ENCODE results near the gene CNTNAP2. TPM values are rescaled to one million over a fixed set of nuclear protein-coding genes. Genes with fewer than 3 reads are reported as not detected.

CNTNAP2 gene
- total and polyA plus RNA-seq, 4 donors = 0.14 to 2.3 (median 1.1) TPM

DNA sequence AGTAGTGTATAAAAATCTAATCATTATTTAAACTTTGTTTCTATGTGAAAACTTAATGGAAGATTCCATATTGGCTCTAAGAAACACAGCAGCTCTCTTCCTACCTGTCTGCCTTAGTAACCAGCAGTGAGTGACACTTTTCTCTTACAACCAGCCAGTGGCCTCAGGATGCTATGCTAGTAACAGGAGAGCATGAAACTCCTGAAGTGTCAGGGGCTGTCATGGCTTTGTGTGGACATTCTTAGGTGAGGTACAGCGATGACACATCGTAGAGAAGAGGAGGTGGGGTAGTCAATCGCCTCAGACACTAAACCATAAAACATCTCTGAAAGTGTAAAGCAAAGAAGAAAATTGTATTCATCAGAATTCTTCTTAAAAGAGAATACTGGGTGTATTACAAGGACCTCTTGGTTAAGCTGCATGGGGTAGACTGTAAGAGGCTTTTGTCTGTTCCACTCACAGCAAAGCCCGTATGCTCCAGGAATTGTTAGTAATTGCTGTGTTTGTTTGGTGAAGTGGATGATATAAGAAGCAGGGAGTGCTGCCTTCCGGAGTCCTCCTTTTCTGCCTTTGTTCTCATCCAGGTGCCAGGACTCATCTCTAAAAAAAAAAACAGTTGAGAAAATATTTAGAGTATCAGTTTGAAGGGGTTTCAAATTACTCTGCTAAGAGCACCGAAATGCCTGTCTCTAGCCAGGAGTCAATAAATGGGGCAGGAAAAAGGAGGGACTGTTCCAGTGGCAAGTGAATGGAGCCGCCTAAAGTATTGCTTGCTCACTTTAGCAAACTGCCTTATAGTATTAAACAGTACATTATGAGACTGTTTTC lies 518.8 kb downstream of the CNTNAP2 start:
- no peak overlapping the region for H3K9ac ChIP-seq (ENCODE audit: low read depth in 1 of 2, low read length in 2 of 2)
- no peaks in the 10 kb centered on the region for H3K36me3 ChIP-seq (ENCODE audit: control insufficient read depth in 4 of 4, insufficient read depth in 3 of 4, low read depth in 1 of 4, low read length in 3 of 4)
- no peak overlapping the region for H3K27ac ChIP-seq (ENCODE audit: low read depth in 1 of 2, low read length in 2 of 2)
- no peak for DNase-seq (ENCODE audit: low spot score)
- no peak overlapping the region for H3K4me3 ChIP-seq (ENCODE audit: low read depth in 1 of 3, low read length in 3 of 3)
- H3K27me3 ChIP-seq (ENCODE audit: control insufficient read depth in 4 of 4, insufficient read depth in 4 of 4, low read length in 3 of 4) = no peaks in the 10 kb centered on the region
- no peaks in the 10 kb centered on the region for H3K4me1 ChIP-seq (ENCODE audit: control insufficient read depth in 4 of 4, insufficient read depth in 4 of 4, low read length in 3 of 4)
- no peak for TF ChIP-seq HNF4A (conservative IDR thresholded peaks at IDR 0.05)
- TF ChIP-seq FOXA2 (IDR thresholded peaks at IDR 0.05) = no peak
- TF ChIP-seq, protein P1, sequence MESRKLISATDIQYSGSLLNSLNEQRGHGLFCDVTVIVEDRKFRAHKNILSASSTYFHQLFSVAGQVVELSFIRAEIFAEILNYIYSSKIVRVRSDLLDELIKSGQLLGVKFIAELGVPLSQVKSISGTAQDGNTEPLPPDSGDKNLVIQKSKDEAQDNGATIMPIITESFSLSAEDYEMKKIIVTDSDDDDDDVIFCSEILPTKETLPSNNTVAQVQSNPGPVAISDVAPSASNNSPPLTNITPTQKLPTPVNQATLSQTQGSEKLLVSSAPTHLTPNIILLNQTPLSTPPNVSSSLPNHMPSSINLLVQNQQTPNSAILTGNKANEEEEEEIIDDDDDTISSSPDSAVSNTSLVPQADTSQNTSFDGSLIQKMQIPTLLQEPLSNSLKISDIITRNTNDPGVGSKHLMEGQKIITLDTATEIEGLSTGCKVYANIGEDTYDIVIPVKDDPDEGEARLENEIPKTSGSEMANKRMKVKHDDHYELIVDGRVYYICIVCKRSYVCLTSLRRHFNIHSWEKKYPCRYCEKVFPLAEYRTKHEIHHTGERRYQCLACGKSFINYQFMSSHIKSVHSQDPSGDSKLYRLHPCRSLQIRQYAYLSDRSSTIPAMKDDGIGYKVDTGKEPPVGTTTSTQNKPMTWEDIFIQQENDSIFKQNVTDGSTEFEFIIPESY (IDR thresholded peaks at IDR 0.05) = no peak
- TF ChIP-seq, protein P2, sequence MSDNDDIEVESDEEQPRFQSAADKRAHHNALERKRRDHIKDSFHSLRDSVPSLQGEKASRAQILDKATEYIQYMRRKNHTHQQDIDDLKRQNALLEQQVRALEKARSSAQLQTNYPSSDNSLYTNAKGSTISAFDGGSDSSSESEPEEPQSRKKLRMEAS (IDR thresholded peaks at IDR 0.05) = no peak
- TF ChIP-seq RAD21 (IDR thresholded peaks at IDR 0.05) = no peak
- no peaks in the 10 kb centered on the region for H3K9me3 ChIP-seq (ENCODE audit: control insufficient read depth in 4 of 4, low read length in 3 of 4)
- 41% methylated on average over 7 of the region's 7 CpGs for WGBS

DNA sequence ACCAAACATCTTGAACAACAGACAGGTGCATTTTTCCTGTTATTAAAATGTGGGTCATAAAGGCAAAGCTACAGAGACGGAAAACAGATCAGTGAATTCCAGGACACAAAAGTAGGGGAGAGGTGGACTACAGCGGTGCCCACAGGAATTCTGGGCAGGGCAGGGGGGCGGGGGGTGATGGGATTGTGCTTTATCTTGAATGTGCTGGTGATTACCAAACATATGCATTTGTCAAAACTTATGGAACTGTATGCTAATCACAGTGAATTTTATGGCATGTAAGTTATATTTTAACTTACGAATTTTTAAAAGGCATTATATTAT lies 519.4 kb downstream of the CNTNAP2 start:
- Histone ChIP-seq H3K9ac (ENCODE audit: low read depth in 1 of 2, low read length in 2 of 2) (no peak overlapping the region), H3K4me3 (ENCODE audit: low read depth in 1 of 3, low read length in 3 of 3) (no peak overlapping the region), H3K27ac (ENCODE audit: low read depth in 1 of 2, low read length in 2 of 2) (no peak overlapping the region), H3K36me3 (ENCODE audit: control insufficient read depth in 4 of 4, insufficient read depth in 3 of 4, low read depth in 1 of 4, low read length in 3 of 4) (no peaks in the 10 kb centered on the region), H3K9me3 (ENCODE audit: control insufficient read depth in 4 of 4, low read length in 3 of 4) (no peaks in the 10 kb centered on the region), H3K27me3 (ENCODE audit: control insufficient read depth in 4 of 4, insufficient read depth in 4 of 4, low read length in 3 of 4) (no peaks in the 10 kb centered on the region), H3K4me1 (ENCODE audit: control insufficient read depth in 4 of 4, insufficient read depth in 4 of 4, low read length in 3 of 4) (no peaks in the 10 kb centered on the region)
- WGBS = 50% methylated on average over 4 of the region's 4 CpGs
- DNase-seq (ENCODE audit: low spot score) = no peak
- TF ChIP-seq, protein P2 (IDR thresholded peaks at IDR 0.05) = no peak
- no peak for TF ChIP-seq EGR1 (IDR thresholded peaks at IDR 0.05; ENCODE audit: low read depth in 2 of 2)
- TF ChIP-seq, protein P1 (IDR thresholded peaks at IDR 0.05) = no peak
- no peak for TF ChIP-seq TAF1 (conservative IDR thresholded peaks at IDR 0.05)
- TF ChIP-seq, protein P3, sequence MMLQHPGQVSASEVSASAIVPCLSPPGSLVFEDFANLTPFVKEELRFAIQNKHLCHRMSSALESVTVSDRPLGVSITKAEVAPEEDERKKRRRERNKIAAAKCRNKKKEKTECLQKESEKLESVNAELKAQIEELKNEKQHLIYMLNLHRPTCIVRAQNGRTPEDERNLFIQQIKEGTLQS (IDR thresholded peaks at IDR 0.05) = no peak
- no peak for TF ChIP-seq FOXA1 (IDR thresholded peaks at IDR 0.05)

DNA sequence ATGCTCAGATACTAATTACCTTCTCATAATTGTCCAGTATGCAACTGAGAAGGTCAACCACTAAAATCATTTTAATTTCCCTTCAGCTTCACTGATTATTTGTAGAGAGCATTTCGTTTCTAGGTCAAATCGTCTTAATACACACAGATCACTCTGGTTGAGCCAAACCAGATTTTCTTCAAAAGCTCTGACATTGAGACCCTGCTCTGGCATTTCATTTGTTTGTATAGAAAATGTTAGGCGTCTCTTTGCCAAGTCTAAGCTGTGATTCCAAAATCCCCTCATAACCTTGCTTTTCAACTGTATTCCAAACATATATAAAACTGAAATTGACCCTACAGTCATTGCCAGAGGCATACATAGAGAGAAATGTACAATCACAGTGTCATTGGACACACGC lies 520.0 kb downstream of the CNTNAP2 start:
- DNase-seq (ENCODE audit: low spot score) = no peak
- WGBS = 63% methylated on average over 4 of the region's 4 CpGs
- no peak overlapping the region for H3K4me3 ChIP-seq (ENCODE audit: low read depth in 1 of 3, low read length in 3 of 3)
- H3K9ac ChIP-seq (ENCODE audit: low read depth in 1 of 2, low read length in 2 of 2) = no peak overlapping the region
- H3K4me1 ChIP-seq (ENCODE audit: control insufficient read depth in 4 of 4, insufficient read depth in 4 of 4, low read length in 3 of 4) = no peaks in the 10 kb centered on the region
- no peaks in the 10 kb centered on the region for H3K9me3 ChIP-seq (ENCODE audit: control insufficient read depth in 4 of 4, low read length in 3 of 4)
- no peak overlapping the region for H3K27ac ChIP-seq (ENCODE audit: low read depth in 1 of 2, low read length in 2 of 2)
- no peaks in the 10 kb centered on the region for H3K36me3 ChIP-seq (ENCODE audit: control insufficient read depth in 4 of 4, insufficient read depth in 3 of 4, low read depth in 1 of 4, low read length in 3 of 4)
- no peaks in the 10 kb centered on the region for H3K27me3 ChIP-seq (ENCODE audit: control insufficient read depth in 4 of 4, insufficient read depth in 4 of 4, low read length in 3 of 4)
- TF ChIP-seq FOXA2 (IDR thresholded peaks at IDR 0.05) (no peak), EGR1 (IDR thresholded peaks at IDR 0.05; ENCODE audit: low read depth in 2 of 2) (no peak), RXRA (IDR thresholded peaks at IDR 0.05) (no peak), HNF4G (IDR thresholded peaks at IDR 0.05) (no peak), SP1 (IDR thresholded peaks at IDR 0.05) (no peak), FOXA1 (IDR thresholded peaks at IDR 0.05) (no peak), HNF4A (conservative IDR thresholded peaks at IDR 0.05) (no peak), YY1 (IDR thresholded peaks at IDR 0.05) (no peak), GABPA (IDR thresholded peaks at IDR 0.05 in 1 of 2, conservative IDR thresholded peaks at IDR 0.05 in 1 of 2) (no peak)
- TF ChIP-seq, protein P4, sequence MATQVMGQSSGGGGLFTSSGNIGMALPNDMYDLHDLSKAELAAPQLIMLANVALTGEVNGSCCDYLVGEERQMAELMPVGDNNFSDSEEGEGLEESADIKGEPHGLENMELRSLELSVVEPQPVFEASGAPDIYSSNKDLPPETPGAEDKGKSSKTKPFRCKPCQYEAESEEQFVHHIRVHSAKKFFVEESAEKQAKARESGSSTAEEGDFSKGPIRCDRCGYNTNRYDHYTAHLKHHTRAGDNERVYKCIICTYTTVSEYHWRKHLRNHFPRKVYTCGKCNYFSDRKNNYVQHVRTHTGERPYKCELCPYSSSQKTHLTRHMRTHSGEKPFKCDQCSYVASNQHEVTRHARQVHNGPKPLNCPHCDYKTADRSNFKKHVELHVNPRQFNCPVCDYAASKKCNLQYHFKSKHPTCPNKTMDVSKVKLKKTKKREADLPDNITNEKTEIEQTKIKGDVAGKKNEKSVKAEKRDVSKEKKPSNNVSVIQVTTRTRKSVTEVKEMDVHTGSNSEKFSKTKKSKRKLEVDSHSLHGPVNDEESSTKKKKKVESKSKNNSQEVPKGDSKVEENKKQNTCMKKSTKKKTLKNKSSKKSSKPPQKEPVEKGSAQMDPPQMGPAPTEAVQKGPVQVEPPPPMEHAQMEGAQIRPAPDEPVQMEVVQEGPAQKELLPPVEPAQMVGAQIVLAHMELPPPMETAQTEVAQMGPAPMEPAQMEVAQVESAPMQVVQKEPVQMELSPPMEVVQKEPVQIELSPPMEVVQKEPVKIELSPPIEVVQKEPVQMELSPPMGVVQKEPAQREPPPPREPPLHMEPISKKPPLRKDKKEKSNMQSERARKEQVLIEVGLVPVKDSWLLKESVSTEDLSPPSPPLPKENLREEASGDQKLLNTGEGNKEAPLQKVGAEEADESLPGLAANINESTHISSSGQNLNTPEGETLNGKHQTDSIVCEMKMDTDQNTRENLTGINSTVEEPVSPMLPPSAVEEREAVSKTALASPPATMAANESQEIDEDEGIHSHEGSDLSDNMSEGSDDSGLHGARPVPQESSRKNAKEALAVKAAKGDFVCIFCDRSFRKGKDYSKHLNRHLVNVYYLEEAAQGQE (IDR thresholded peaks at IDR 0.05) = no peak
- TF ChIP-seq, protein P3 (IDR thresholded peaks at IDR 0.05) = no peak
